ENCODE measurements around the gene HERC4.
"Not testable (repeated sequence)": the region's sequence is repeated elsewhere in the genome, so short reads cannot be mapped to it uniquely, and the experiment has no call there.

The HERC4 gene

DNA sequence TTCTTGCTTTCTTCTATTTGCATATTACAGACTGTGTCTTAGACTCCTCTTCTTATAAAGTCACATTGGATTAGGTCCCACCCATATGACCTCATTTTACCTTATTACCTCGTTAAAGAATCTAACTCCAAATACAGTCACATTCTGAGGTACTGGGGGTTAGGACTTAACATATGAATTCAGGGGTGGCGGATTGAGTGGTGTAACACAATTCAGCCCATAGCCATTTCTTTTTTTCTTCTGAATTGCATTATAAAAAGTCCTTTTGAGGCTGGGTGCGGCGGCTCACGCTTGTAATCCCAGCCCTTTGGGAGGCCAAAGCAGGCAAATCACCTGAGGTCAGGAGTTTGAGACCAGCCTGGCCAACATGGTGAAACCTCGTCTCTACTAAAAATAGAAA lies 6.8 kb upstream of the HERC4 start:
- H3K4me3 ChIP-seq (ENCODE audit: low read length): no peak overlapping the region
- no peak for TF ChIP-seq ZNF274 (IDR thresholded peaks at IDR 0.05; ENCODE audit: low read depth, low read length)

DNA sequence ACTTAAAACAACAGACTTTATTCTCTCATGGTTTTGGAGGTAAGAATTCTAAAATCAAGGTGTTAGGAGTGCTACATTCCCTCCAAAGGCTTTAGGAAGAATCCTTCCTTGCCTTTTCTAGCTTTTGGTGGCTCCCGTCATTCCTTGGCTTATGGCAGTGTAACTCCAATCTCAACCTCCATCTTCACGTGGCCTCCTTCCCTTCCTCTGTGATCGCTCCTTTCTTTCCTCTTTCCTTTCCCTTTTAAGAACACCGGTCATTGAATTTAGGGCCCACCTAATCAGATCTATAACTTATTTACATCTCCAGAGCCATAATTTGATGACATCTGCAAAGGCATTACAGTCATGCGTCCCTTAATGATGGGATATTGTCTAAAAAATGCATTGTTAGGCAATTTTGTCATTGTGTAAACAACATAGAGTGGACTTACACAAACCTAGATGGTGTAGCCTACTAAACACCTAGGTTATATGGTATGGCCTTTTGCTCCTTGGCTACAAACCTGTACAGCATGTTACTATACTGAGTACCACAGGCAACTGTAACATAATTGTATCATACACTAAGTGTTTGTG lies 5.9 kb upstream of the HERC4 start:
- no peak overlapping the region for H3K4me3 ChIP-seq (ENCODE audit: low read length)
- no peak for TF ChIP-seq ZNF274 (IDR thresholded peaks at IDR 0.05; ENCODE audit: low read depth, low read length)

DNA sequence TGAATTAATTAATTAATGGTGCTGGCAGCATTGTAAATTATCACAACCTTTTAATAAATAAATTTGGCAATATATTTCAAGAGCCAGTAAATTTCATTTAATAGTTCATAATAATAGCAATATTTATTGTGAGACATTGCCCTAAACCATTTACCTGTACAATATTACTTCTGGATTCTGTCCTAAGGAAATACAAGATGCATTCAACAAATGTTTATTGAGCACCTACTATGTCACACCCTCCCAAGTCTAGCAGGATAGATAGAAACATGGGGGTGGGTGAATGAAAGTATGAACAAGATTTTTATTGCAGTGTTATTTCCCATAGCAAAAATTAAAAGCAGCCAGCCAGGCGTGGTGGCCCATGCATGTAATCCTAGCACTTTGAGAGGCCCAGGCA lies 4.4 kb upstream of the HERC4 start:
- H3K4me3 ChIP-seq (ENCODE audit: low read length): no peak overlapping the region
- no peak for TF ChIP-seq ZNF274 (IDR thresholded peaks at IDR 0.05; ENCODE audit: low read depth, low read length)

DNA sequence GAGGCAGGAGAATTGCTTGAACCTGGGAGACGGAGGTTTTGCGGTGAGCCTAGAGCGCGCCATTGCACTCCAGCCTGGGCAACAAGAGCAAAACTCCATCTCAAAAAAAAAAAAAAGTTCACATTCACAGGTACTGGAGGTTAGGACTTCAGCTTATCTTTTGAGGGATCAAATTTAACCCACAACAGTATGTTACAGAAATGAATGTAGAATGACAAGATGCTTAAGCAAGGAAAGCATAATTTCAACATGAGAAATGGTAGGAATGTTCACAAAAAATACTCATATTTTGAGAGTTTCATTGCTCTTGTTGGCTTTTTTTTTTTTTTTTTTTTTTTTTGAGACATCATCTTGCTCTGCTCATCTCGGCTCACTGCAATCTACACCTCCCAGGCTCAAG lies 1.9 kb upstream of the HERC4 start:
- TF ChIP-seq ZNF274 (IDR thresholded peaks at IDR 0.05; ENCODE audit: low read depth, low read length): no peak
- no peak overlapping the region for H3K4me3 ChIP-seq (ENCODE audit: low read length)

DNA sequence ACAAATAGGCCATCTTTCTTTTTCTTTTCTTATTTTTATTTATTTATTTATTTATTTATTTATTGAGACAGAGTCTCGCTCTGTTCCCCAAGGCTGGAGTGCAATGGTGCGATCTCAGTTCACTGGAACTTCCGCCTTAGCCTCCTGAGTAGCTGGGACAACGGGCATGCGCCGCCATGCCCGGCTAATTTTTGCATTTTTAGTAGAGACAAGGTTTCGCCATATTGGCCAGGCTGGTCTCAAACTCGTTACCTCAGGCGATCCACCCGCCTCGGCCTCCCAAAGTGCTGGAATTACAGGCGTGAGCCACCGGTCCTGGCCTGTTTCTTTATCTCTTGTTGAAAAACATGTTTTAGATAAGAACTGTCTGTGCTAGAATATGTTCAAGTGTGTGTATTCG lies 998 bp upstream of the HERC4 start:
- not testable (repeated sequence) for H3K4me3 ChIP-seq (ENCODE audit: low read length)

DNA sequence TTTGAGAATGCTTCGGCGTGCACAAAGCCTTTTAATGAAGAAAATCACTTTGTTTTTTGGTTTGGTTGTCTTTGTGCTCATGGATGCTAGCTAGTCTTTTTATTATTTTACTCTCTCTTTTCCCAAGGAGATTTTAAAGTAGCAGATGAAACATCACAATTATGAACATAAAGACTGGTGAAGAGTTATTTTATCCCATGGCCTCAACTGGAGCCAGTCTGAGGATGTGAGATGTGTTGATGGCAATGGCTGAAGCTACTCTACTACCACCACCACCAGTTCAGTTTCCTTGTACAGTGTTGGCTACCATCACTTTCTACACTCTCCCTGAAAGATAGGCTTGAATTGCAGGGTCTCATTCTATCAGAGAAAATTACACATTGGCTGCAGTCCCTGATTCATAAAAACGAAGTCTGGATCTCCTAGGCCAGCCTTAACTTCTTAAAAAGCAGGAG lies 494 bp upstream of the HERC4 start:
- peak overlapping the region; percentile 21; the same call in 1 of the 2 replicates for H3K4me3 ChIP-seq (ENCODE audit: low read length)
- no peak for TF ChIP-seq ZNF274 (IDR thresholded peaks at IDR 0.05; ENCODE audit: low read depth, low read length)

DNA sequence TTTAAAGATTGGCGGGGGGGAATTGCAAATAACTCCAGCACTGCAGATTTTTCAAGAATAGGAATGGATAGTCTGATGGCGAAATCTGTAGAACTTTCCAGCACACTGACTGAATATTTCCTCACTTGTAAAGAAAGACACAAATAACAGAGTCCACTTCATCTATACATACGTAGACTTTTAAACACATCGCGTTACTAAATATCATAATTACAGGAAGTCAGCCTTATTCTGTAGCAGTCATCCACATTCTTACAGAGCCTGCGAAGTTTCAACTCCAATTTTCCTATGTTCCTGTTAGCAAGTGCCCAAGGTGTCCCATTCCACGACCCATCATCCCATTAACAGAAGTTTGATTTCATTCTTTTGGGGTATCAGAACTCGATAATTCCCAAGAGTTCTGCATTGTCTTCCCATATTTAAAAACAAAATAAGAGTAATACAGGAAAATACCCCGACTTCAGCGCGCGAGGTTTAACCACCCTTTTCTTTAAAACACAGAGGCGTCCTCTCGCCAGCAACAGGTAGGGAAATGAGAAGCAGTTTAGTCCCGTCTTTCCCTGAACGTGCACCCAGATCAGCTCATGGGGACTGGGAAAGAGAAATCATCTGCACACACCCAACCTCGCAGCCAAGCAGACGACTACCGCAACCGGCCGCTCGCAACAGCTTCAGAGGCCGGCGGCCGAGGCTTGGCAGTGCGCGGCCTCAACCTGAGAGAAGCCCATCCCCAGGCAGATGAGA lies 880 bp downstream of the HERC4 start:
- peak overlapping the region; percentile 81 for H3K4me3 ChIP-seq (ENCODE audit: low read length)
- TF ChIP-seq ZNF274 (IDR thresholded peaks at IDR 0.05; ENCODE audit: low read depth, low read length): no peak

DNA sequence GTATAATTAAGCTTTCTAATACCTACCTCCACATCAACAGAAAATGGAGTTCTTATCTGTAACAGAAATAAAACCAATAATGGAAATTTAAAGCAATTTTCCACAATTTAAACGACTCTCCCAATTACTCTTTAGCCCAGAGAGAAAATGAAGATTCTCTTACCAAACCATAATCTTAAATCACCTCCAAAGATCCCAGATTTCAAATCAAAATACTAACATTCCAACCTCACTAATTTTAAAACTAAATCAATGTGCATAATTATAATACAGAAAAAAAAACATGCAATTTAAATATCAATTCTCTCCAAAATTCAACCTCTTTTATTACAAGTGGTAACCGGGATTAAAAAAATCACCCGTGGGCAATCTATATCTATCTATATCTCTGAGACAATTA lies 1.5 kb downstream of the HERC4 start:
- no peak for TF ChIP-seq ZNF274 (IDR thresholded peaks at IDR 0.05; ENCODE audit: low read depth, low read length)
- H3K4me3 ChIP-seq (ENCODE audit: low read length): peak overlapping the region; percentile 81; the same call in 1 of the 2 replicates

DNA sequence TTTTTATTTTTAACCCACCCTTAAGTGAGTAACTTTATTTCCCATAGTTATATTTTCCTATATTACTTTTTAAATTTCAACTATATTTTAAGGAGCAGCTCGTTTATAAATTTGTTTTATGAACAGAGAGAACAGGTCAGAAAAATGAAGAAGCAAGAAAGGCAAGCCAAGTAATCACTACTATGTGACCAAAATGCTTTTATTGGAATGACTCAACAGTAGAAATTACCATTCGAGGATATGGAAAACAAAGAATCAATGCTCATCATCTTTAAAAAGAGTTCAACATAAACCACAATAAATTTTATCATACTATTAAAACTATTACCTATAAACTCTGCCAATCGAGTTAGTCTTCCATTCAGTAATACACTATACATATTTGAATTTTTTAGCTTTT lies 7.6 kb downstream of the HERC4 start:
- no peak overlapping the region for H3K4me3 ChIP-seq (ENCODE audit: low read length)
- TF ChIP-seq ZNF274 (IDR thresholded peaks at IDR 0.05; ENCODE audit: low read depth, low read length): no peak

DNA sequence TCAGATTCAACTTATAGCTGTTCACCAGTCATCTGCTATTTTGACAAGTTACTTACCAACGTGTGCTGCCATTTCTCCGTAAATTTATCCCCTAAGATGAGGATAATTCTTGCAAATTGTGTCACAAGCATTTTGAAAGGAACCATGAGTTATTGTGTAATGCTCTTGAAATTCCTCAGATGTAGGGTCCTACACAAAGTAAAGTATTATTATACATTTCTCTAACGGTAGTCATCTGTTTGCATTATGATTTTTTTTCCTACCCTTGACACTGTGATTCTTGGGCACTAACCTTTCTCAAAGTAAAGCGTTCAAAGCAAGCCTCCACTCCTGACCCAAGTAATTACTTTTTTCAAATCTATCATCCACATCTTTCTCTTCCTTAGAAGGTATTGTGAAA lies 8.1 kb downstream of the HERC4 start:
- no peak overlapping the region for H3K4me3 ChIP-seq (ENCODE audit: low read length)
- TF ChIP-seq ZNF274 (IDR thresholded peaks at IDR 0.05; ENCODE audit: low read depth, low read length): no peak

DNA sequence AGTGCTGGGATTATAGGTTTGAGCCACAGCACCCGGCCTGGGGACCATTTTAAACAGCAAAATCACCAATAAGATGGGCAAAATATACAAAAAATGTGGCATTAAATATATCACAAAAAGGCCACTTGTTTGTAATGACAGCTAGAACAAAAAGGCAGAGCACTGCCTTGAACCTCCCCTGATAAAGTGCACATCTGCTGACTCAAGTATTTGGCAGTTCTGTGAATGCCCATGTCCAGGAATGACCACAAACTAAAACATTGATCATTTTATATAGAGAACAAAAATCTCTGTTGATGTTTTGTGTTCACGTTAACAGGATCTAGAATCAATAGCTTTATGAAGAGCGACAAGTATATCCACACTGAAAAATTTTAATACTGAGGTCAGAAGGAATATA lies 21.5 kb downstream of the HERC4 start:
- no peak overlapping the region for H3K4me3 ChIP-seq (ENCODE audit: low read length)
- no peak for TF ChIP-seq ZNF274 (IDR thresholded peaks at IDR 0.05; ENCODE audit: low read depth, low read length)

DNA sequence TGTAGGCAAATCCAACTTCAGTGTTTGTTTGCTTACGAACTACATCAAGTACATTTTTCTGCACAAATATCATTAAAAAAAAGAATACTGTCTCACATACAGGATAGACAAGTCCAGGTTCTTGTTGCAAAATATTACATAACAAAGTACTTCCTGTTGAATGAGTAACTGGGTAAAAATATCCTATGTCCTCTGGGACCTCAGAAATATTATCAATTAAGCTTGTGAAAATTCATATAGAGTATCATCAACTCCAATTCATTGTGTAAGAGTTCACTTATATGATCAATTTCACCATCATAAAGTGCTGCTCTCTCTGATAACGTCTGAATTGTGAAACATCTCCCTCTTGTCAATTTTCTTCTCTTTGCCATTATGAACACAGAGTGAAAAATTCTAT lies 22.6 kb downstream of the HERC4 start:
- TF ChIP-seq ZNF274 (IDR thresholded peaks at IDR 0.05; ENCODE audit: low read depth, low read length): no peak

DNA sequence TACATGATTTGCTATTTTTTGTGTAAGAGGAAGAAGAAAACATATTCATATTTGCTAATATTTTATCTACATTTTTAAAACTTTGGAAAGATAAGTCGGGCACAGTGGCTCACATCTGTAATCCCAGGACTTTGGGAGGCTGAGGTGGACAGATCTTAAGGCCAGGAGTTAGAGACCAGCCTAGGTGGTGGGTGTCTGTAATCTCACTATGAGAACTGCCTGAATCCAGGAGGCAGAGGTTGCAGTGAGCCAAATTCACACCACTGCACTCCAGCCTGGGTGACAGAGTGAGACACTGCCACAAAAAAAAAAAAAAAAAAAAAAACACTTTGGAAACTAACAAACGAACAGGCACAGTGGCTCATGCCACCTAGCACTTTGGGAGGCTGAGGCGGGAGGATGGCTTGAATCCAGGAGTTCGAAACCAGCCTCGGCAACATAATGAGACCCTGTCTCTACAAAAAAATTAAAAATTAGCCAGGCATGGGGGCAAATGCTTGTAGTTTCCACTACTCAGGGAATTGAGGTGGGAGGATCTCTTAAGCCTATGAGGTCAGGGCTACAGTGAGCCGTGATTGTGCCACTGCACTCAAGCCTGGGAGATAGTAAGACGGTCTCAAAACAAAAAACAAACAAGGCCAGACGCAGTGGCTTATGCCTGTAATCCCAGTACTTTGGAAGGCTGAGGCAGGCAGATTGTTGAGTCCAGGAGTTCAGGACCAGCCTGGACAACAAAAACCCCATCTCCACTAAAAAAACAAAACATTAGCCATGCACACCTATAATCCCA lies 25.6 kb downstream of the HERC4 start:
- no peak for TF ChIP-seq ZNF274 (IDR thresholded peaks at IDR 0.05; ENCODE audit: low read depth, low read length)
- H3K4me3 ChIP-seq (ENCODE audit: low read length): no peak overlapping the region

More for the DNA sequence above, 22.6 kb downstream of the HERC4 start:
- H3K4me3 ChIP-seq (ENCODE audit: low read length): no peak overlapping the region

DNA sequence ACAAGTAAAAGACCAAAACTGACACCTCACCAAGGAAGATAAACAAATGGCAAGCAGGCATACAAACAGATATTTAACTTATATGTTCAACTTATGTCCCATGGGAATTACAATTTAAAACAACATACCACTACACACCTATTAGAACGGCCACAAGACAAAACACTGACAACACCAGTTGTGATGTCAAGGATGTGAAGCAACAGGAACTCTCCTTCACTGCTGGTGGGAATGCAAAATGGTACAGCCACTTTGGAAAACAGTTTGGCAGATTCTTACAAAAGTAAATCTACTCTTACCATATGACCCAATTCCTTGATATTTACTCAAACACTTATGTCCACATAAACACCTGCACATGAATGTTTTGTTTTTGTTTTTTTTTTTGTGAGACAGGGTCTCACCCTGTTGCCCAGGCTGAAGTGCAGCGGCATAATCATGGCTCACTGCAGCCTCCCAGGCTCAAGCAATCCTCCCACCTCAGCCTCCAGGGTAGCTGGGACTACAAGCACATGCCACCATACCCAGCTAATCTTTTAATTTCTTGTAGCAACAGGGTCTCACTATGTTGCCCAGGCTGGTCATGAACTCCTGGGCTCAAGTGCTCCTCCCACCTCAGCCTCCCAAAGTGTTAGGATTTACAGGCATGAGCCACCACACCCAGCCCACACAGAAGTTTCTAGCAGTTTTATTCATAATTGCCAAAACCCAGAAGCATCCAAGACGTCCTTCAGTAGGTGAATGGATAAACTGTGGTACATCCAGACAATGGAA lies 27.3 kb downstream of the HERC4 start:
- no peak for TF ChIP-seq ZNF274 (IDR thresholded peaks at IDR 0.05; ENCODE audit: low read depth, low read length)
- no peak overlapping the region for H3K4me3 ChIP-seq (ENCODE audit: low read length)

Data from GM08714 (cell line).